GM12878 (cell line): ENCODE data around the gene MAD1L1. TPM values are rescaled to one million over a fixed set of nuclear protein-coding genes. Genes with fewer than 3 reads are reported as not detected.
"Not testable (repeated sequence)": the region's sequence is repeated elsewhere in the genome, so short reads cannot be mapped to it uniquely, and the experiment has no call there.

ENCODE experiments used
- ATAC-seq: fragments of 200-7000 bp; cut with Tn5 transposase; 3 replicates; pipeline ENCODE4 v1.9.1; 2020; ENCODE audit warnings: mild to moderate bottlenecking, moderate library complexity
- BruUV-seq: library from RNA; stranded (reverse); fragments of 400-500 nt; replicated peaks from 2 replicates; lab custom pipeline; 2021; lab: Mats Ljungman, UMichigan
- CTCF ChIA-PET: fragments of 300-600 bp; sonication (Branson Sonifier 250); formaldehyde crosslinking; extraction: SDS; loops from one replicate; lab custom pipeline; 2021; ENCODE audit warnings: inconsistent platforms; lab: Yijun Ruan, JAX
- POLR2A ChIA-PET: fragments of 350-600 bp; formaldehyde crosslinking; extraction: SDS; loops from one replicate; lab custom pipeline; 2021; ENCODE audit warnings: inconsistent platforms; lab: Charles Lee
- RAD21 ChIA-PET: fragments of 300-600 bp; sonication (Branson Sonifier 250); formaldehyde crosslinking; loops from one replicate; lab custom pipeline; 2023; ENCODE audit warnings: antibody characterized with exemption; ENCODE audit not compliant: unreplicated experiment; lab: Charles Lee
- SMC1A ChIA-PET: fragments of 300-600 bp; sonication (Branson Sonifier 250); formaldehyde crosslinking; loops from one replicate; lab custom pipeline; 2023; ENCODE audit not compliant: unreplicated experiment, uncharacterized antibody; lab: Charles Lee
- DNase-seq: peaks from one replicate; pipeline ENCODE4 v3.0.0-alpha.2; 2011; ENCODE audit warnings: low read depth, low spot score
- FAIRE-seq: peaks from 3 replicates; lab custom pipeline; 2011; peaks lifted over from hg19 to GRCh38; lab: Jason Lieb, UNC
- H2AFZ ChIP-seq: 2 replicates; pipeline ENCODE4 v1.6.0; 2011; ENCODE audit warnings: low read depth, low read length, control low read depth; ENCODE audit not compliant: control insufficient read depth
- H3K27ac ChIP-seq: 2 replicates; pipeline ENCODE4 v1.5.1; 2011; ENCODE audit warnings: control low read depth; ENCODE audit not compliant: control insufficient read depth, insufficient read depth
- H3K27me3 ChIP-seq, 2 experiments: replicated peaks in 1 of 2; 2 replicates each; pipeline versions ENCODE4 v1.6.0 to v1.6.1; 2011; ENCODE audit warnings: low read length in 1 of 2; ENCODE audit not compliant: control insufficient read depth in 2 of 2, insufficient read depth in 2 of 2
- H3K36me3 ChIP-seq, 2 experiments: 2 replicates each; pipeline ENCODE4 v1.5.1; 2011; ENCODE audit warnings: low read length in 1 of 2; ENCODE audit not compliant: control insufficient read depth in 2 of 2, insufficient read depth in 2 of 2
- H3K4me1 ChIP-seq: 2 replicates; pipeline ENCODE4 v1.6.1; 2011; ENCODE audit warnings: mild to moderate bottlenecking, low read length, moderate library complexity, mixed read lengths; ENCODE audit not compliant: control insufficient read depth, insufficient read depth
- H3K4me2 ChIP-seq: 2 replicates; pipeline ENCODE4 v1.6.0; 2011; ENCODE audit warnings: control low read depth; ENCODE audit not compliant: control insufficient read depth, insufficient read depth
- H3K4me3 ChIP-seq: fragments of 200-600 bp; sonication (generic); 2 replicates; pipeline ENCODE4 v1.5.1; 2016
- H3K79me2 ChIP-seq: 2 replicates; pipeline ENCODE4 v1.6.0; 2011; ENCODE audit warnings: low read length; ENCODE audit not compliant: control insufficient read depth, insufficient read depth
- H3K9ac ChIP-seq: 2 replicates; pipeline ENCODE4 v1.8.0; 2011; ENCODE audit warnings: low read length, control low read depth, mixed read lengths; ENCODE audit not compliant: control insufficient read depth, insufficient read depth
- H3K9me3 ChIP-seq: replicated peaks from 3 replicates; pipeline ENCODE4 v1.5.1; 2011; ENCODE audit warnings: mild to moderate bottlenecking, low read length; ENCODE audit not compliant: control insufficient read depth, insufficient read depth
- H4K20me1 ChIP-seq: 2 replicates; pipeline ENCODE4 v1.6.0; 2011; ENCODE audit not compliant: control insufficient read depth, insufficient read depth
- KAT2A ChIP-seq: conservative IDR thresholded peaks from 2 replicates; pipeline ENCODE4 v1.6.1; 2011; ENCODE audit warnings: low read depth, low read length; ENCODE audit not compliant: control insufficient read depth
- MYB ChIP-seq: fragments of 150-350 bp; IDR thresholded peaks from 2 replicates; pipeline ENCODE4 v1.6.1; 2014; ENCODE audit warnings: mild to moderate bottlenecking, low read depth, low read length, borderline replicate concordance
- RCOR1 ChIP-seq: conservative IDR thresholded peaks from 2 replicates; pipeline ENCODE4 v1.6.1; 2012; ENCODE audit warnings: low read depth, low read length, improper control_type of control experiment
- TARDBP ChIP-seq: IDR thresholded peaks from 2 replicates; pipeline ENCODE4 v1.6.1; 2016; ENCODE audit warnings: borderline replicate concordance
- ZNF217 ChIP-seq: fragments of 450-650 bp; IDR thresholded peaks from 2 replicates; pipeline ENCODE4 v1.6.1; 2017; ENCODE audit warnings: antibody characterized with exemption, mild to moderate bottlenecking
- WGBS: methylation state at CpG from one replicate; pipeline ENCODE4 v1.1.6; 2016; ENCODE audit warnings: low lambda C conversion rate; ENCODE audit not compliant: insufficient replicate concordance, insufficient coverage; ENCODE audit errors: missing lambda C conversion rate; 5-methylcytosine and 5-hydroxymethylcytosine counted together
- in situ Hi-C: fragments of 300-500 bp; cut with MboI; formaldehyde crosslinking; loops from 9 replicates; pipeline ENCODE4 v1.14.3; 2018; ENCODE audit warnings: mixed read lengths
- intact Hi-C: fragments of 100-400 bp; cut with micrococcal nuclease; formaldehyde crosslinking; loops from one replicate; pipeline ENCODE4 v1.14.2; 2022; ENCODE audit not compliant: unreplicated experiment
- polyA plus RNA-seq, 11 experiments: library from polyadenylated mRNA; depleted of rRNA in 4 of 11; unstranded in 6 of 11; stranded (reverse) in 5 of 11; fragments of >200 nt; fragmentation: Nextera tagmentation in 4 of 11; fragmentation: Illumina TruSeq in 1 of 11; extraction: Ambion mirVana in 4 of 11; extraction: Trizol in 1 of 11; gene quantifications; 1 replicate in 1 of 11; 2 replicates in 10 of 11; pipeline versions ENCODE4 v1.2.1 to v1.2.3, GENCODE V29; 2011 to 2016; ENCODE audit warnings: inconsistent platforms in 2 of 11, missing spikeins in 2 of 11, low read depth in 1 of 11
- total RNA-seq, 4 experiments: library from RNA; depleted of rRNA in 3 of 4; stranded (reverse); fragments of >200 nt in 3 of 4; fragmentation: Illumina TruSeq in 1 of 4; extraction: Trizol in 1 of 4; gene quantifications; 2 replicates each; pipeline versions ENCODE4 v1.2.1 to v1.2.3, GENCODE V29; 2013 to 2021

MAD1L1 gene
- total and polyA plus RNA-seq, 10 of the 15 experiments (the other 5 are each of a cell fraction or from before 2014, with no cell fraction given): 2.2 to 76.8 (median 38.3) TPM

- H3K4me2 ChIP-seq, H4K20me1 ChIP-seq, DNase-seq, BruUV-seq, H2AFZ ChIP-seq, H3K4me1 ChIP-seq, RAD21 ChIA-PET, H3K27ac ChIP-seq, H3K9me3 ChIP-seq, intact Hi-C loops, H3K36me3 ChIP-seq, H3K4me3 ChIP-seq, FAIRE-seq, H3K27me3 ChIP-seq, H3K9ac ChIP-seq, SMC1A ChIA-PET, CTCF ChIA-PET, POLR2A ChIA-PET, in situ Hi-C loops, H3K79me2 ChIP-seq, ATAC-seq: not testable (repeated sequence)
- 95% methylated on average over 18 of the region's 18 CpGs for WGBS
These were observed 392.0 kb downstream of the MAD1L1 start for GRCh38 chr7:1840744-1841143.

DNA sequence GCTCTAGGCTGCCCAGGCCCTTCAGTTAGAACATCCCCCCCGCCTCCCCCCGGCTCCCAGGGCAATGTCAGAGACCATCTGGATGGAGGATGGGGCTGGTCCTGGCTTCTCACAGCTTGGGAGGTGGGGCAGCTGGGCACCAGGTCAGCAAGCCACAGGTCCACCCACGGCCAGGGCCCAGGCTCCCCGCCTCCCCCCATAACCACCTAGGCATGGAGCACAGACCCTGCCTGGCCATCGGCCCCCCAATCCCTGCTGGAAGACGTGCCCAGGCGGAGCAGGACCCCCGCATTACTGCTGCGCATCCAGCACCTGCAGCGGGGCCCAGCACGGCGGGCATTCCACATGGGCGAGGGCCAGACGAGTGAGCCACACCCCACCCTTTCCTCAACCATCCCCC is 393.0 kb downstream of the MAD1L1 start:
- FAIRE-seq: no peak

GRCh38 chr7:1838911-1839531 is 393.7 kb downstream of the MAD1L1 start:
- CTCF ChIA-PET, ATAC-seq, DNase-seq, H3K36me3 ChIP-seq, H3K27ac ChIP-seq, H3K4me2 ChIP-seq, POLR2A ChIA-PET, H3K27me3 ChIP-seq, H3K9me3 ChIP-seq, BruUV-seq, H3K4me1 ChIP-seq, SMC1A ChIA-PET, H3K4me3 ChIP-seq, RAD21 ChIA-PET, intact Hi-C loops, H3K79me2 ChIP-seq, H3K9ac ChIP-seq, H2AFZ ChIP-seq, FAIRE-seq, in situ Hi-C loops, H4K20me1 ChIP-seq: not testable (repeated sequence)
- 93% methylated on average over 17 of the region's 21 CpGs for WGBS

More for the DNA sequence above, 393.0 kb downstream of the MAD1L1 start:
- Histone ChIP-seq H3K4me2 (no peak overlapping the region), H3K79me2 (no peaks in the 10 kb centered on the region), H2AFZ (no peak overlapping the region), H3K36me3 (peaks cover 0 to 2% of the 10 kb centered on the region in 2 experiments; a peak in 1 of 4 replicates), H3K4me3 (no peak overlapping the region), H3K9ac (no peak overlapping the region), H3K27me3 (no peaks in the 10 kb centered on the region), H3K27ac (no peak overlapping the region), H4K20me1 (no peaks in the 10 kb centered on the region), H3K9me3 (no peaks in the 10 kb centered on the region; the same call in 1 of the 3 replicates), H3K4me1 (no peaks in the 10 kb centered on the region)
- ATAC-seq (no peak), DNase-seq (no peak)
- intact Hi-C loops: no loop called here
- ChIA-PET RAD21 (no interaction called here), CTCF (no interaction called here), POLR2A (no interaction called here), SMC1A (no interaction called here)
- in situ Hi-C loops: no loop called here
- WGBS: 100% methylated on average over 4 of the region's 14 CpGs
- TF ChIP-seq ZNF217 (no peak), TARDBP (no peak), RCOR1 (no peak), KAT2A (no peak), MYB (no peak)
- no TSS peak for BruUV-seq
